ENCODE results near the gene BNIP3. TPM values are rescaled to one million over a fixed set of nuclear protein-coding genes. Genes with fewer than 3 reads are reported as not detected.
A peak's percentile ranks its signal among the peaks of the same experiment; 100 is the strongest.

BNIP3 gene
- total RNA-seq, 1 experiment from 2014 or later, result 57.1 TPM

GRCh38 chr10:131977323-131978096 lies 4.2 kb downstream of the BNIP3 start:
- H3K4me2 ChIP-seq (ENCODE audit: insufficient read depth, insufficient read length, low read length), result no peak overlapping the region
- no peak overlapping the region for H2BK20ac ChIP-seq (ENCODE audit: low read depth, low read length, poor library complexity, severe bottlenecking)
- no peak for TF ChIP-seq CTCF (conservative IDR thresholded peaks at IDR 0.05)
- peaks cover 4% of the 10 kb centered on the region for H3K79me1 ChIP-seq (ENCODE audit: insufficient read depth, low read depth, low read length, poor library complexity, severe bottlenecking)
- no peak overlapping the region for H4K5ac ChIP-seq (ENCODE audit: insufficient read length, low read depth, low read length)
- H3K56ac ChIP-seq (ENCODE audit: insufficient read length, low read depth, low read length), result no peak overlapping the region
- H3K23me2 ChIP-seq (ENCODE audit: insufficient read length, low read depth, low read length, poor library complexity, severe bottlenecking), result peaks cover 11% of the 10 kb centered on the region
- H4K8ac ChIP-seq (replicated peaks; ENCODE audit: insufficient read length, low read depth, low read length), result no peak overlapping the region
- Mint-ChIP-seq H3K9me3 (peaks cover 0 to 3% of the 10 kb centered on the region in 2 experiments; a peak in 1 of 5 replicates), H3K36me3 (ENCODE audit: insufficient read depth in 1 of 3, low read depth in 3 of 3) (peaks cover 14 to 52% (median 28%) of the 10 kb centered on the region in 3 experiments), H3K4me1 (peaks cover 30 to 39% of the 10 kb centered on the region in 2 experiments), H3K4me3 (peak overlapping the region in 1 of 2 experiments; percentile 30; a peak in 2 of 5 replicates), H3K27me3 (ENCODE audit: low read depth) (peaks cover 4% of the 10 kb centered on the region), H3K27ac (peak overlapping the region in 1 of 3 experiments; percentile 17; a peak in 2 of 7 replicates)
- no peaks in the 10 kb centered on the region for H4K20me1 ChIP-seq (ENCODE audit: control insufficient read depth, insufficient read depth, insufficient read length)
- no peak overlapping the region for H2BK120ac ChIP-seq (ENCODE audit: low read depth, low read length, poor library complexity, severe bottlenecking)
- H3K23ac ChIP-seq (ENCODE audit: insufficient read length, low read depth, low read length), result no peak overlapping the region
- no peak overlapping the region for H3T11ph ChIP-seq (ENCODE audit: low read length)
- H2BK15ac ChIP-seq (ENCODE audit: low read depth, low read length), result no peak overlapping the region
- H3K27me3 ChIP-seq (ENCODE audit: insufficient read depth, low read length), result peaks cover 6% of the 10 kb centered on the region; the same call in 1 of the 2 replicates
- peaks cover 13% of the 10 kb centered on the region for H3K4me1 ChIP-seq (ENCODE audit: insufficient read depth, low read length)
- H2AFZ ChIP-seq (ENCODE audit: low read length), result no peak overlapping the region
- no peak overlapping the region for H2BK5ac ChIP-seq (ENCODE audit: insufficient read length, low read length)
- no peak overlapping the region for H3K4ac ChIP-seq (ENCODE audit: low read depth, low read length)
- H2BK12ac ChIP-seq (ENCODE audit: insufficient read length, low read depth, low read length), result no peak overlapping the region
- no peak for DNase-seq
- no peak overlapping the region for H2AK5ac ChIP-seq (ENCODE audit: insufficient read length, low read length)
- no peak overlapping the region for H4K91ac ChIP-seq (ENCODE audit: insufficient read length, low read depth, low read length)
- no peaks in the 10 kb centered on the region for H3K9me3 ChIP-seq (ENCODE audit: control insufficient read depth, low read depth, low read length)
- H3K79me2 ChIP-seq (ENCODE audit: insufficient read depth, low read length), result peaks cover 4% of the 10 kb centered on the region; the same call in 1 of the 2 replicates
- no peak overlapping the region for H3K18ac ChIP-seq (ENCODE audit: insufficient read length, low read depth, low read length)
- no CpG with 5 or more reads among the region's 13 CpGs for WGBS (ENCODE audit: extremely low coverage, insufficient read length, low lambda C conversion rate)
- H3K14ac ChIP-seq (ENCODE audit: insufficient read depth, low read length), result no peak overlapping the region
- H3K27ac ChIP-seq (ENCODE audit: insufficient read length, low read depth, low read length), result no peak overlapping the region
- H3K9ac ChIP-seq (ENCODE audit: extremely low read depth, insufficient read length, low read length), result no peak overlapping the region
